GM23338 (cell line): ENCODE data around the gene FGFR3. TPM values are rescaled to one million over a fixed set of nuclear protein-coding genes. Genes with fewer than 3 reads are reported as not detected.

Experiments used
- ATAC-seq: fragments of 200-7000 bp; cut with Tn5 transposase; 3 replicates; pipeline ENCODE4 v1.9.1; 2020
- DNase-seq: peaks from one replicate; pipeline ENCODE4 v3.0.0-alpha.2; 2015; ENCODE audit warnings: low spot score
- H2AFZ ChIP-seq: fragments of 200-600 bp; sonication (generic); 2 replicates; pipeline ENCODE4 v1.8.0; 2016; ENCODE audit warnings: antibody characterized with exemption, mild to moderate bottlenecking, moderate library complexity
- H3F3A ChIP-seq: fragments of 200-600 bp; sonication (generic); replicated peaks from 2 replicates; pipeline ENCODE4 v1.8.0; 2017; ENCODE audit warnings: antibody characterized with exemption, mixed run types, low read depth
- H3K27ac ChIP-seq: fragments of 200-600 bp; sonication (generic); 2 replicates; pipeline ENCODE4 v1.6.1; 2016; ENCODE audit warnings: low read depth
- H3K27me3 ChIP-seq: fragments of 200-600 bp; sonication (generic); 2 replicates; pipeline ENCODE4 v1.8.0; 2016; ENCODE audit warnings: mild to moderate bottlenecking, mixed run types, moderate library complexity; ENCODE audit not compliant: insufficient read depth
- H3K36me3 ChIP-seq: fragments of 200-600 bp; sonication (generic); 2 replicates; pipeline ENCODE4 v1.8.0; 2016; ENCODE audit warnings: mild to moderate bottlenecking; ENCODE audit not compliant: insufficient read depth
- H3K4me1 ChIP-seq: fragments of 200-600 bp; sonication (generic); 2 replicates; pipeline ENCODE4 v1.8.0; 2016; ENCODE audit warnings: mild to moderate bottlenecking, moderate library complexity; ENCODE audit not compliant: insufficient read depth
- H3K4me2 ChIP-seq: fragments of 200-600 bp; sonication (generic); 2 replicates; pipeline ENCODE4 v1.7.1; 2017; ENCODE audit warnings: mixed run types
- H3K4me3 ChIP-seq: fragments of 200-600 bp; sonication (generic); 2 replicates; pipeline ENCODE4 v1.6.1; 2016; ENCODE audit warnings: mixed run types
- H3K79me2 ChIP-seq: fragments of 200-600 bp; sonication (generic); replicated peaks from 2 replicates; pipeline ENCODE4 v1.8.0; 2017; ENCODE audit warnings: mild to moderate bottlenecking; ENCODE audit not compliant: insufficient read depth
- H3K9me2 ChIP-seq: fragments of 200-600 bp; sonication (generic); 2 replicates; pipeline ENCODE4 v1.8.0; 2017; ENCODE audit not compliant: insufficient read depth
- H4K20me1 ChIP-seq: fragments of 200-600 bp; sonication (generic); replicated peaks from 2 replicates; pipeline ENCODE4 v1.8.0; 2017; ENCODE audit warnings: mild to moderate bottlenecking; ENCODE audit not compliant: insufficient read depth
- H3K27ac Mint-ChIP-seq: 2 replicates; pipeline ENCODE4 v1.8.0; 2020; ENCODE audit warnings: inconsistent platforms, mild to moderate bottlenecking, moderate library complexity, mixed read lengths
- H3K27me3 Mint-ChIP-seq: 3 replicates; pipeline ENCODE4 v1.8.0; 2022; ENCODE audit warnings: low read depth, mild to moderate bottlenecking, moderate library complexity, mixed read lengths, inconsistent platforms; ENCODE audit not compliant: insufficient read depth, poor library complexity
- H3K36me3 Mint-ChIP-seq: 3 replicates; pipeline ENCODE4 v1.8.0; 2021; ENCODE audit warnings: low read depth, mild to moderate bottlenecking, inconsistent platforms, moderate library complexity, mixed read lengths
- H3K4me1 Mint-ChIP-seq: 3 replicates; pipeline ENCODE4 v1.8.0; 2020; ENCODE audit warnings: mild to moderate bottlenecking, inconsistent platforms, mixed read lengths
- H3K4me3 Mint-ChIP-seq: 3 replicates; pipeline ENCODE4 v1.8.0; 2021; ENCODE audit warnings: moderate library complexity, mild to moderate bottlenecking, inconsistent platforms, mixed read lengths
- H3K9me3 Mint-ChIP-seq: 3 replicates; pipeline ENCODE4 v1.8.0; 2020; ENCODE audit warnings: moderate library complexity, mild to moderate bottlenecking, inconsistent platforms, mixed read lengths
- CTCF ChIP-seq, 2 experiments: fragments of 200-600 bp in 1 of 2; sonication (generic) in 1 of 2; conservative IDR thresholded peaks; 2 replicates each; pipeline versions ENCODE4 v1.5.1 to v1.6.1; 2016 to 2017; ENCODE audit warnings: antibody characterized with exemption in 2 of 2, low read depth in 2 of 2, mild to moderate bottlenecking in 2 of 2, moderate library complexity in 1 of 2
- POLR2AphosphoS5 ChIP-seq: IDR thresholded peaks from 2 replicates; pipeline ENCODE4 v1.6.1; 2016; ENCODE audit warnings: antibody characterized with exemption, low read depth
- ZNF462 ChIP-seq: fragments of 250-450 bp; sonication (Bioruptor Pico); IDR thresholded peaks from 2 replicates; pipeline ENCODE4 v1.5.0; 2020; ENCODE audit warnings: mild to moderate bottlenecking, moderate library complexity
- polyA plus RNA-seq: library from polyadenylated mRNA; unstranded; fragments of >200 nt; fragmentation: Nextera tagmentation; extraction: Ambion mirVana; gene quantifications from 2 replicates; pipeline ENCODE4 v1.2.1, GENCODE V29; 2016
- total RNA-seq: library from RNA; depleted of rRNA; stranded (reverse); fragments of >200 nt; shearing (Covaris generic); gene quantifications from 2 replicates; pipeline ENCODE4 v1.2.3, GENCODE V29; 2014

The FGFR3 gene
- total and polyA plus RNA-seq, 2 experiments from 2014 or later, result 3.6 to 17.4 TPM

GRCh38 chr4:1757836-1758235 is 35.3 kb upstream of the FGFR3 start:
- Mint-ChIP-seq H3K4me1 (peaks cover 6% of the 10 kb centered on the region), H3K27me3 (no peaks in the 10 kb centered on the region), H3K36me3 (no peaks in the 10 kb centered on the region), H3K9me3 (no peaks in the 10 kb centered on the region), H3K27ac (no peak overlapping the region), H3K4me3 (no peak overlapping the region)
- no peak for TF ChIP-seq ZNF462
- Histone ChIP-seq H3K27me3 (no peaks in the 10 kb centered on the region), H3K4me2 (no peak overlapping the region), H3K36me3 (no peaks in the 10 kb centered on the region), H3K4me3 (no peak overlapping the region), H3F3A (no peaks in the 10 kb centered on the region), H2AFZ (no peak overlapping the region), H4K20me1 (no peaks in the 10 kb centered on the region), H3K9me2 (no peaks in the 10 kb centered on the region), H3K4me1 (0 out of 2 replicates have a peak, but pooled peaks cover under 1% of the 10 kb centered on the region), H3K79me2 (no peaks in the 10 kb centered on the region), H3K27ac (no peak overlapping the region)
- ATAC-seq (no peak), DNase-seq (no peak)

GRCh38 chr4:1758306-1759121 is 34.6 kb upstream of the FGFR3 start:
- Mint-ChIP-seq H3K9me3 (no peaks in the 10 kb centered on the region), H3K27ac (no peak overlapping the region), H3K27me3 (no peaks in the 10 kb centered on the region), H3K4me1 (peaks cover 6% of the 10 kb centered on the region), H3K36me3 (no peaks in the 10 kb centered on the region), H3K4me3 (no peak overlapping the region)
- Histone ChIP-seq H3K27ac (no peak overlapping the region), H3K4me3 (no peak overlapping the region), H3K36me3 (no peaks in the 10 kb centered on the region), H3K4me1 (0 out of 2 replicates have a peak, but pooled peaks cover 4% of the 10 kb centered on the region), H3K79me2 (no peaks in the 10 kb centered on the region), H3K9me2 (no peaks in the 10 kb centered on the region), H3F3A (no peaks in the 10 kb centered on the region), H3K27me3 (no peaks in the 10 kb centered on the region), H2AFZ (no peak overlapping the region), H3K4me2 (no peak overlapping the region), H4K20me1 (no peaks in the 10 kb centered on the region)
- no peak for DNase-seq
- no peak for ATAC-seq
- TF ChIP-seq CTCF (conservative IDR thresholded peaks at IDR 0.05; ENCODE audit: low read depth in 2 of 2) (no peak), POLR2AphosphoS5 (no peak)
